Stimulated activated CD4-positive, alpha-beta T cell treated with anti-CD3 and anti-CD28 coated beads, Interleukin-2, amount 100 ng/mL, for 4 hours (primary cell): ENCODE measurements around the gene SLC39A11.
"Not testable (repeated sequence)": the region's sequence is repeated elsewhere in the genome, so short reads cannot be mapped to it uniquely, and the experiment has no call there.

Source experiments
- DNase-seq: peaks from one replicate; pipeline ENCODE4 v3.0.0-alpha.2; 2020; ENCODE audit warnings: low read depth

SLC39A11 gene

GRCh38 chr17:72916991-72917390 lies 175.5 kb downstream of the SLC39A11 start:
- no peak for DNase-seq

- no peak for DNase-seq
Measured at GRCh38 chr17:72915625-72916081, 176.8 kb downstream of the SLC39A11 start.

- DNase-seq: no peak
Measured at GRCh38 chr17:72913142-72913682, 179.3 kb downstream of the SLC39A11 start.

GRCh38 chr17:72906306-72906705 lies 186.2 kb downstream of the SLC39A11 start:
- no peak for DNase-seq

GRCh38 chr17:72903522-72903921 lies 189.0 kb downstream of the SLC39A11 start:
- DNase-seq: no peak

- no peak for DNase-seq
Measured at GRCh38 chr17:72901657-72902056, 190.8 kb downstream of the SLC39A11 start.

GRCh38 chr17:72901083-72901482 lies 191.4 kb downstream of the SLC39A11 start:
- DNase-seq: no peak

- no peak for DNase-seq
Measured at GRCh38 chr17:72900654-72900971, 191.9 kb downstream of the SLC39A11 start.

- no peak for DNase-seq
Measured at GRCh38 chr17:72898725-72899124, 193.8 kb downstream of the SLC39A11 start.

GRCh38 chr17:72896288-72896687 lies 196.2 kb downstream of the SLC39A11 start:
- DNase-seq: not testable (repeated sequence)

GRCh38 chr17:72891627-72892026 lies 200.9 kb downstream of the SLC39A11 start:
- no peak for DNase-seq

- DNase-seq: no peak
Measured at GRCh38 chr17:72890711-72891110, 201.8 kb downstream of the SLC39A11 start.

GRCh38 chr17:72887917-72888316 lies 204.6 kb downstream of the SLC39A11 start:
- no peak for DNase-seq

- DNase-seq: no peak
Measured at GRCh38 chr17:72887322-72887721, 205.2 kb downstream of the SLC39A11 start.

GRCh38 chr17:72886622-72887021 lies 205.9 kb downstream of the SLC39A11 start:
- no peak for DNase-seq

- no peak for DNase-seq
Measured at GRCh38 chr17:72884066-72884465, 208.4 kb downstream of the SLC39A11 start.

GRCh38 chr17:72883351-72883750 lies 209.1 kb downstream of the SLC39A11 start:
- no peak for DNase-seq

GRCh38 chr17:72882426-72882825 lies 210.1 kb downstream of the SLC39A11 start:
- DNase-seq: no peak

GRCh38 chr17:72879877-72880276 lies 212.6 kb downstream of the SLC39A11 start:
- no peak for DNase-seq

GRCh38 chr17:72878975-72879660 lies 213.4 kb downstream of the SLC39A11 start:
- DNase-seq: no peak

- DNase-seq: no peak
Measured at GRCh38 chr17:72877348-72877747, 215.1 kb downstream of the SLC39A11 start.

GRCh38 chr17:72876413-72876812 lies 216.1 kb downstream of the SLC39A11 start:
- DNase-seq: no peak

GRCh38 chr17:72875361-72875760 lies 217.1 kb downstream of the SLC39A11 start:
- no peak for DNase-seq

GRCh38 chr17:72872396-72872795 lies 220.1 kb downstream of the SLC39A11 start:
- no peak for DNase-seq
